Measurements from ENCODE around the gene ATAD3A. TPM values are rescaled to one million over a fixed set of nuclear protein-coding genes. Genes with fewer than 3 reads are reported as not detected.
"Not testable (repeated sequence)": the region's sequence is repeated elsewhere in the genome, so short reads cannot be mapped to it uniquely, and the experiment has no call there.

ATAD3A gene
- total RNA-seq, 4 donors from 2014 or later: 1.8 to 14.8 (median 11.7) TPM

GRCh38 chr1:1482856-1483255 lies 29.1 kb upstream of the ATAD3A start:
- H3K9me3 ChIP-seq: no peaks in the 10 kb centered on the region
- intact Hi-C loops (cut with DNase I; ENCODE audit: low total_unique reads): no loop called here
- DNase-seq: no peak

GRCh38 chr1:1483714-1484113 lies 28.2 kb upstream of the ATAD3A start:
- Histone ChIP-seq H3K4me1 (no peaks in the 10 kb centered on the region), H3K9me3 (no peaks in the 10 kb centered on the region), H3K27me3 (no peaks in the 10 kb centered on the region), H3K4me3 (no peak overlapping the region), H3K36me3 (no peaks in the 10 kb centered on the region), H3K27ac (no peak overlapping the region)
- no peak for TF ChIP-seq CTCF (IDR thresholded peaks at IDR 0.05)
- no peak for TF ChIP-seq POLR2A (IDR thresholded peaks at IDR 0.05)
- DNase-seq: no peak
- intact Hi-C loops (cut with DNase I; ENCODE audit: low total_unique reads): no loop called here

More at GRCh38 chr1:1482856-1483255, 29.1 kb upstream of the ATAD3A start:
- TF ChIP-seq POLR2A (IDR thresholded peaks at IDR 0.05) (no peak), CTCF (IDR thresholded peaks at IDR 0.05) (no peak)
- Histone ChIP-seq H3K27ac (no peak overlapping the region), H3K27me3 (no peaks in the 10 kb centered on the region), H3K4me1 (no peaks in the 10 kb centered on the region), H3K36me3 (no peaks in the 10 kb centered on the region), H3K4me3 (no peak overlapping the region)

- H3K4me1 ChIP-seq; intact Hi-C loops (cut with DNase I; ENCODE audit: low total_unique reads); DNase-seq; H3K36me3 ChIP-seq; H3K27ac ChIP-seq; H3K27me3 ChIP-seq; H3K9me3 ChIP-seq; H3K4me3 ChIP-seq: not testable (repeated sequence)
Observed at GRCh38 chr1:1484976-1485750, 26.8 kb upstream of the ATAD3A start.

GRCh38 chr1:1485755-1486317 lies 26.1 kb upstream of the ATAD3A start:
- H3K4me3 ChIP-seq; H3K36me3 ChIP-seq; H3K9me3 ChIP-seq; H3K4me1 ChIP-seq; H3K27me3 ChIP-seq; H3K27ac ChIP-seq; DNase-seq; intact Hi-C loops (cut with DNase I; ENCODE audit: low total_unique reads): not testable (repeated sequence)

GRCh38 chr1:1487701-1488100 lies 24.3 kb upstream of the ATAD3A start:
- Histone ChIP-seq H3K9me3 (no peaks in the 10 kb centered on the region), H3K27me3 (no peaks in the 10 kb centered on the region), H3K36me3 (no peaks in the 10 kb centered on the region), H3K4me3 (no peak overlapping the region), H3K4me1 (no peaks in the 10 kb centered on the region), H3K27ac (no peak overlapping the region)
- TF ChIP-seq CTCF (IDR thresholded peaks at IDR 0.05) (no peak), POLR2A (IDR thresholded peaks at IDR 0.05) (no peak)
- intact Hi-C loops (cut with DNase I; ENCODE audit: low total_unique reads): no loop called here
- DNase-seq: no peak

- DNase-seq: no peak
- Histone ChIP-seq H3K4me3 (no peak overlapping the region), H3K27me3 (no peaks in the 10 kb centered on the region), H3K27ac (no peak overlapping the region), H3K36me3 (no peaks in the 10 kb centered on the region), H3K9me3 (peaks cover 0 to 6% of the 10 kb centered on the region in 2 donors), H3K4me1 (no peaks in the 10 kb centered on the region)
- intact Hi-C loops (cut with DNase I; ENCODE audit: low total_unique reads): no loop called here
- TF ChIP-seq CTCF (IDR thresholded peaks at IDR 0.05) (no peak), POLR2A (IDR thresholded peaks at IDR 0.05) (no peak)
Observed at GRCh38 chr1:1489231-1489630, 22.7 kb upstream of the ATAD3A start.

All from uterus (tissue), 4 donors.